Stimulated activated CD8-positive, alpha-beta memory T cell treated with anti-CD3 and anti-CD28 coated beads, Interleukin-15, amount 100 ng/mL, for 1 hour (primary cell): ENCODE data around the gene APLN.

ENCODE experiments used
- DNase-seq: peaks from one replicate; pipeline ENCODE4 v3.0.0-alpha.2; 2020; ENCODE audit warnings: low read depth

The APLN gene

DNA sequence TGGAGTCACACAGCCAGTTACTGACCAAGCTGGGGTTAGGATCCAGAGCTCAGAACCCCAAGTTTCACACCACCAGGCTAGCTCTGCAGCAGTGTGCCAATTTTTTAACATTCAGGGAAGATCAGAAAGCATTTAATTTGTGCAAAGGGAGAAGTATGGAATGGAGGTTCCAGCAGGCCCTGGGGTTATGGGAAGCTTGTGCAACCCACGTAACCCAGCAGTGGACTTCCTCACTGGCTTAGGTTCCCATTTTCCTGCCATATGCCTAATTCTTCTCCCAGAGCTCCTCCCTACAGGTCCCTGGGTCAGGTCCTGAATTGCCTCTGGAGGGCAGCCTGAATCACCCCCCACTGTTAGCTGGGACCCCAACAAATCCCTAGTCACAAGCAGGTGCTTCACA lies 14.0 kb downstream of the APLN start:
- no peak for DNase-seq

DNA sequence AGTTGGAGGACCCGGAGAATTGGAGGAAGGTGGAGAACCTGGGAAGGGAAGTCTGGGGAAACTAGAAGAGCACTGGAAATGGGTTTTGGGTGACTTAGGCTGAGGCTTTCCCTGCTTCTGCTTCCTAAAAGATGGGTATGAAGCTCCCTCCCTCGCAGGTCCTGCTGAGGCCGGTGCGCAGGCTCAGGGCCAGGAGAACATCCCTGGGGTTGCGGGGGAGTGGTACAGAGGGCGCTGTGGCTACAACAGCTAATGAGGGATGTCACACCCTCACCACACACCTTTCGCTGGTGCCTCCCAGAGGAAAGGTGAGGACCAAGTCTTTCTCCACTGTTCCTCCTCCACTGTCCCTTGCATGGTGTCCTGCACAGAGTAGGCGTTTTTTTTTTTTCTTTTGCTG lies 15.8 kb downstream of the APLN start:
- no peak for DNase-seq

DNA sequence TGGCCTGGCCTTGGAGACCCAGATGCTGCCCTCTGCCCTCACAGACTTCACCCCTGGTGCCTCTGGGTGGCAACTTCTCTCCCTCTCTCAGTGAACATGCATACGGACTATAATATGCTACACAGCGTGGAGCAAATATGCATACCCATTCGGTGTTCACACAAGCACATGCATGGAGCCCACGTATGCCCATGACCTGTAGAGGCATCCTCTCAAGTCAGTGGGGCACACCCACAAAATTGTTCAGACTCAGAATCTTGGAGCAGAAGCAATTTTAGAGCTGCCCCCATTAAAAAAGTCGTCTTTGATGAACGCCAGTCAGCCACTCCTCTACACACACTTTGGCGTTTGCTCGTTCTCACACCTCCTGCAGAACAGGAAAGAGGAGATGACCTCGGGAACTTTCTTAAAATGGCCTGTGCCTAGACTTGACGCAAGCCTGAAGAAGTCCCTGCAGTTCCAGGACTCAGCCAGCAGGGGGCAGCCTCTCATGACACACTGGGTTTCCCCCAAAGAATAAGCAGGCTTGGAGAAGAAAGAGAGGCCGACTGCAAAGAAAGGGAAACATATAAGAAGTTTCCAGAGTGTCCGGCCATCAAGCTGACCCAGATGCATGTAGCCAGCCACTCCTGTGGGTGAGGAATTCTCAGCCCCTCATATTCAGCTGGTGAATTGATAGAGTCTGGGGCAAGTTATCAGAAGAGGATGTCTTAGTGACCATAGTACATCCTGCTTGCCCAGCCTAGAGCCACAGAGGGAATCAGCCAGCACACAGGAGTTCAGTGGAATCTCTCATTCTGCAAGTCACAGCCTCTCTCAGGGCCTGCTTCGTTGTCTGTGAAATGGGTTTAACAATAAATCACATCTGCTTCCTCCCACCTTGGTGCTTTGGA lies 17.3 kb downstream of the APLN start:
- DNase-seq: peak; percentile 55

DNA sequence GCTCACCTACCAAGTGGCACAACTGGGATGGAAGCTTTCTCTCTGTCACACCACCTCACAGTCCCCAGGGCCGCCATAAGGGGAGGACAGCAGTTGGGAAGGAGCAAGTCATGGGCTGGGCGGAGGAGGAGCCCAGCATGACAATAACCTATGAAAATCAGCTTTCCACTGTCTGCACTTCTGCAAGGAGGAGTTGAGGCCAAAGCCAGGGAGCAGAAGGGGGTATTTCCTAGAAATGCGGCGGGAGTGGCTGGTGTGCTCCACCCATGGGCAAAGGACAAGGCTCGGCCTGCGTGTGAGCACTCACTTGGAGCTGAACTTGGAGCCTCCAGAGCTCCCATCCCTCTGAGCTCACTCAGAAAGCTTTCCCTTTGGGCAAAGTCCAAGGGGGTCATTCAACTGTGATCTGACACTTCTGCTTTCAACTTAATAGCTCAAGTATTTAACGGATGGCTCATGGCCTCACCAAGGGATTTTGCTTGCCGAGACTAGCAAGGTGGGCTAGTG lies 18.5 kb downstream of the APLN start:
- DNase-seq: no peak

DNA sequence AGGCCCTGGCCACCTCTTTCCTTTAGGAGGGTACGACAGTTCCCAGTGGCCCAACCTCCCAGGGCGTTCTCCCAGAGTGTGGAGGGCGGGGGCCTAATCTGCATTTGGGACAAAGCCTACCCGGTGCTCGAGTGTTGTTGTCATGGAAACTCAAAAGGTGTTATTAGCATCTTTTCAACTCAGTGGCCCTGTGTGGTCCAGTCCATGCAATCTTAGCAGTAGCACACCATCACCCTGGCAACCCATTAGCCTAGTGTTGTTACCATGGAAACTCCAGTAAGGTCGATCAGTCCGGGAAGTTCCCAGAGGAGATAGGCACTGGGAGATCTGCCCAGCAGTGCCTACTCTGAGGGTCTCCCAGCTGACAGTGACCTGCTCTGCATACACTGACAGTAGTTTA lies 20.2 kb downstream of the APLN start:
- DNase-seq: no peak

DNA sequence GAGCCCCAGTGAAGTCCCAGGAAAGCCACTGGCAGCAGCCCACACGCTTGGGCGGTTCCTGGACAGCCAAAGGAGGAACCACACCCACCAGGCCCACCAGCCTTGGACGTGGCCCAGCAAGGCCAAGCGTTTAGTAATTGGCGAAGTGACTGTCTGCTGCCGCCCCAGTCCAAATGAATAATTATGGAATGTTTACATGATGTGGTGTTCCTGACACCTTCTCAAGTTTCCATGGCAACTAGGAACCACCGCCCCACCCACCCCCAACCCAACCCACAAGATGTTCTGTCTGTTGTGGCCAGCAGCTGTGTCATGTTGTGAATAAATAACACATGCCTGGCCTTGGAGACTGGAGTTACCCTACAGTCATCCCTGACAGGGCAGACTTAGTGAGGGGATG lies 22.3 kb downstream of the APLN start:
- no peak for DNase-seq

DNA sequence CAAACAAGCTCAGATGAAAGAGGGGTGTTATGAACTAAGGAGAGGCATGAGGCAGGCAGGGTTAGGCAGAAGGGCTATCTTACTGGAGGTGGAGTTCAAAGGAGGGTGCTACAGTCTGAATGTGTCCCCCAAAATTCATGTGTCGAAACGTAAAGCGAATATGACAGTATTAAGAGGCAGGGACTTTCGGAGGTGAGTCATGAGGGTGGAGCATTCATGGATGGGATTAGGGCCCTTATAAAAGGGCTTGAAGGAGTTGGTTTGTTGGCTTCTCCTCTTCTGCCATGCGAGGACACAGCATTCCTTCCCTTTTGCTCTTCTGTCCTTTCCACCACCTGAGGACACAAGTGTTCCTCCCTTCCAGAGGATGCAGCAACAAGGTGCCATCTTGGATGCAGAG lies 22.9 kb downstream of the APLN start:
- DNase-seq: no peak

DNA sequence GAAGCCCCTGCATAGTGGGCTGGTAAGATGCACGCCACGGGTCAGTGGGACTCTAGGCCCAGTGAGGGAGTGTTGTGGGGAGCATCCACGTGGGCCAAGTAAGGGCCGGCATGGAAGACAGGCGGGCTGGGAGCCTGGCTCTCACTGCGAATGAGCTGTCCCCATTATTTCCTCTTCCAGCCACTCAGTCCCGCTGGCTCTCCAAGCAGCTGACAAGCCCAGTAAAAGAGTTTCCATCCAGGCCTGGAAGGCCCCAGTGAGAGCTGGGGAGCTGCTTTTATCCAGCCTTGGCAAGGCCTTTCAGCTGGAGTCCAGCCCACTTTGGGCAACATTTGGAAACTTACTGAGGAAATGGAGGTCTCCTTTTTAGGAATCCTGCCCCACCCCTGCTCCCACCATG lies 24.9 kb downstream of the APLN start:
- DNase-seq: no peak

DNA sequence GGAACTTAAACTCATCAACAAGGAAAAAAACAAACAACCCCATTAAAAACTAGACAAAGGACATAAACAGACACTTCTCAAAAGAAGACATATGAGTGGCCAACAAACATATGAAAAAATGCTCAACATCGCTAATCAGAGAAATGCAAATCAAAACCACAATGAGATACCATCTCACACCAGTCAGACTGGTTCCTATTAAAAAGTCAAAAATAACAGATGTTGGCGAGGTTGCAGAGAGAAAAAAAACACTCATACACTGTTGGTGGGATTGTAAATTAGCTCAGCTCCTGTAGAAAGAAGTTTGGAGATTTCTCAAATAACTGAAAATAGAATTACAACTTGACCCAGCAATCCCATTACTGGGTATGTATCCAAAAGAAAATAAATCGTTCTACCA lies 28.7 kb downstream of the APLN start:
- no peak for DNase-seq

DNA sequence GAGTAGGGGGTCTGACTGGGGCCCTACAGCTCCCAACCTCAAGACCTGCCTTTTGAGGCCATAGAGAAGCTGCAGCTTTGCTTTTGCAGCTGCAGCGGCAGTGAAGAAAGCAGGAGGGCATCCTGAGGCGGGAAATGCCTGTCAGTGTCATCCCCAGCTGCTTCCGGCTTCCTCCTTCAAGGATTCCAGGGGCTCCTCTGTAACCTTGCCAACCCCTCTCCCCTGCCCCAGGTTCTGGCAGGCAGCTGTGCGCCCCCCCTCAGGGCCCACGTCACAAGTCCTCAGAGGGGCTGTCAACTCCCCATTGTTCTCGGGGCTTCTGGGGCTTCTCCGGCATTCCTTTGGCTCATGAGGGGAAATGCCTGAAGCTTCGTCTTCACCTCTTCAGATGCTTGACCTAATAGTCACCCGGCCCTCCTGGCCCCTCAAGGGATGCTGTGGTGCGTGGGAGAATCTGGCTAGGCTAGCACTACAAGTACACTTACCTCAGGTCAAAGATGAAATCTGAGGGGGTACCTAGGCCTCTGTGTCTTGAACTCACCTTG lies 31.9 kb downstream of the APLN start:
- DNase-seq: no peak

DNA sequence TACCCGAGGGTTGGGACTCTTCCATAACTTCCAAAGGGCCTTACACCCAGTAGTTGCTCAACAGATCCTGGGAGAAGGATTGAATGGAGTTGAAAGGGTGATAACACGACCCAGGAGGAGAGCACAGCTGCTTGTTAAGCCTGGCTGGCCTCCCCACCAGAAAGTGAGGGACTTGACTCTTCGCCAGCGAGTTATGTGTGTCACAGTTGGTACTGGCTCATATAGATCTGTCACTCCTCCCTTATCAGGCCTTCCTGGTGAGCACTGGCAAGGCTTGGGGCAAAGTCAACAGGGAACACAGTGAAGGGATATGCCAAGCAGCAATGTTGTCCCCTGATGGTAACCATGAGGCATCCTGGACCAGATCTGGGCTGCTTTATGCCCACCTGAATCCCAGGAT lies 35.8 kb downstream of the APLN start:
- no peak for DNase-seq

DNA sequence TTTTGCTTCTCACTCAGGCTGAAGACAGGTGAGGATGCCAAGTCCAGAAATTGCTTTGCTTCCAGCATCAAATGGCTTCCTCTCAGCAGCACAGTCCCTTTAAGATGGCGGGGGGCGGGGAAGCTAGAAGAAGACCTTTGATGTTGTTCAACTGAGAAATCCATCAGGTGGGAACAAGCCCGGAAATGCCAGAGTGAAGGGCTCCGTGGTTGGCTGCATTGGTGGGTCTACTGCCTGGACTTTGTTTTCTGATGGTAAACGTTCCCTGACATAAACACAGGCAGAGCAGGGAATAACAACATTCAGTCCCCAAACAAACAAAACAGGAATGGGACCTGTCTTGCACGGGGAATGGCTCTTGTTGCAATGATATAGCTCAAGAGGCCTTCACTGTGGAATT lies 37.3 kb downstream of the APLN start:
- no peak for DNase-seq

DNA sequence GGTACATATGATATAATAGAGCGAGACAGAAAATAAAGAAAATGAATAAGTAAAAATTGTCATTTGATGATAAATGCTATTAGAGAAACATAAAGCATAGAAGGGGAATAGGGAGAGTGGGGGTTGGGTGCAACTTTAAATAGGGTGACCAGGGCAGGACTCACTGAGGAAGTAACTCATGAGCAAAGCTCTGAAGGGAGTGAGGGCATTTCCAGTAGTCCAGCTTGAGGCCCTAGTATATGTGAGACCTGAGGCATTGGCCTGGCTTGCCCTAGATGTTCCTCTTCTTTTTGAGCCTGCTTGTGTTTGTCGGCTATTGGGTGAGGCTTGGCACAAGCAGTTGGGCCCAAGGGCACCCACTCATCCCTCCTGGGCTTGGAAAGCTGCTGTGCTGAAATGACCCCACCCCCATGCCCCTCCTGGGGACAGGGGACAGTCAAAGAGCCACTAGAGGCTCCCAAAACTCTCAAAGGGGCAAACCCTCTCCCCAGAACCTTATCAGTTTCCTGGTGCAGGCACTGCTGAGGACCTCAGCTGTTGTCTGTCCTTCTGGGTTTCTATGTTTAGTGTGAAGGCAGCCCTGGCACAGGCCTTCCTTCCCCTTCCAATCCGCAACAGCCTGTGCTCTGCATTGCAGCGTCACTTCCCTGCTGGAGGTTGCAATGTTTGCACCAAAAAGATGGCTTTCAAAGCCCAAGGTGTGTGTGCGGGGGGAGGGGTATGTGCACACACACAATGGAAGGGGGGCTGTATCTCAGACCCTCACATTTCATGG lies 40.1 kb downstream of the APLN start:
- no peak for DNase-seq

DNA sequence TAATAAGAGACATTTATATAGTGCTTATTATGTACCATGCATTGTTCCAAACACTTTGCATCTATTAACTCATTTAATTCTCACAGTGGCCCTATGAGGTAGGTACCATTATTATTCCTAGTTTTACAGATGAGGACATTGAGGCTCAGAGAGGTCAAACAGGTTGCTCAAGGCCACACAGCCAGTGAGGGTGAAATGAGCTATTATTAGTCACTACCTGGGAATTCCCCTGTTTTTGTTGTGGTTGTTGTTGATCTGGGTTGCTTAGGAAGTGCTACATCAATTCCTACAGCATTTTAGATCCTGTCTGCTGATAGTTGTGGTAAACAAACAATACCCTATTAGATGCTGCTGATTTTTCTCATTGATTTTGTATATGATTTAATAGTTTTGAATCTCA lies 41.2 kb downstream of the APLN start:
- DNase-seq: no peak

DNA sequence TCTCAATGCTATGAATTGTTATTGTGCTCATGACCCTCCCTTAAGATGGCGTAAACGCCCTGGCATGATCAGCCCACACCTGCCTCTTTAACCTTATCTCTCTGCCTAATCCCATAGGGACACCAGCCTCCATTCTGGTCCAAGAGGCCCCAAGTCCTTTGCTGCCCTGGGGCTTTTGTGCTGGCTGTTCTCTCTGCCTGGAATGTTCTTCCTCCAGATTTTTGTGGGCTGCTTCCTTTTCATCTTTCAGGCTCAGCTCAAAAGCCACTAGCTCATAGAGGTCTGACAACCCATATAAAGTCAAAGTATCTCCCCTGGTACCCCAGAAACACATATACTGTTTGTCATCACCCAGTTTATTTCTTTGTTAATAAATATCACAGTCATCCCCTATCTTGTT lies 42.4 kb downstream of the APLN start:
- no peak for DNase-seq

DNA sequence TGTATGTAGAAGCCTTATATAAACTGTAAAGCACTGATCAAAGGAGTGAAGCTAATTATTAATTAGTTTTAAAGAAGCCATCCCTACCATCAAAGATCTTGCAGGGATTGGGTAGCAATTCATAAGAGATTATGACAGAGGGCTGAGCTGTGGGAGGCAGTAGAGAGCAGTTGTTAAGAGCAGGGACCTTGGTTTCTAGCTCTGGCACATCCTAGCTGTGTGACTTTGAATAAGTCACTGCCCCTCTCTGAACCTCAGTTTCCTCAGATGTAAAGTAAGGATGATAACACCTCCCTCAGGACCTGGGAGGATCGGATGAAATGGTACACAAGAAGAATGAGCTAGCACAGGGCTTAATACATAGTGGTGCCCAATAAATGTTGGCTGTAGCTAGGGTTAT lies 45.4 kb downstream of the APLN start:
- no peak for DNase-seq

DNA sequence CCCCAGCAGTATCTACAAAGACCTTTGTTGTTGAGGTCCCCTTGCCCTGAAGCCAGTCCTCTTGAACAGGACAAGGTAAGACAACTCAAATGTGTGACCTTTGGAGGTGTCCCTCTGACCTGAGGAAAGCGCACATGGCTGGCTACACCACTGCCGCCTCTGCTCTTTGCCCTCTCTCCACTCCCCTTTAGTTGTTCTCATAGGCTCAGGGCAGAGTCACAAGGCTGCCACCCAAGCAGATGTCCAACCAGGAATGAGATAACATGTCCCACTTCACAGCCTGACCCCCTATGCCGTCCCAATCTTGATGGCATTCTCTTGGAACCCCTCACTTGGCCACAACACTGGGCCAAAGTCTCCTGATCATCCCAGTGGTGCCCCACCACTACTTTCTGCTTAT lies 46.3 kb downstream of the APLN start:
- no peak for DNase-seq

DNA sequence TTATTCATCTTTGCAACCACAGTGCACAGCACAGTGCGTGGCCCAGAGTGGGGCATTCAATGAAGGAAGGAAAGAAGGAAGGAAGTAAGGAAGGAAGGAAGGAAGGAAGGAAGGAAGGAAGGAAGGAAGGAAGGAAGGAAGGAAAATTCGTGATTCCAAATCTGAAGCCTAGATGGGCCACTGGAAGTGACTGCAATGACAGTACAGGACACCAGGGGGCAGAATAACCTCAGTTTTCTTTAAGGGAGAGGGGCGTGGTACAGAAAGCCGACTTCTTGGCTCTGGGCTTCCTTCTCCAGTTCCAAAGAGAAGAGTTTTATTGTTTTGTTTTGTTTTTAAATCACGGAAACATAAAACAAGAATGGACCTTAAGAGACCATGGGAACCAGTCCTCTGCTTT lies 47.8 kb downstream of the APLN start:
- DNase-seq: peak; percentile 34

DNA sequence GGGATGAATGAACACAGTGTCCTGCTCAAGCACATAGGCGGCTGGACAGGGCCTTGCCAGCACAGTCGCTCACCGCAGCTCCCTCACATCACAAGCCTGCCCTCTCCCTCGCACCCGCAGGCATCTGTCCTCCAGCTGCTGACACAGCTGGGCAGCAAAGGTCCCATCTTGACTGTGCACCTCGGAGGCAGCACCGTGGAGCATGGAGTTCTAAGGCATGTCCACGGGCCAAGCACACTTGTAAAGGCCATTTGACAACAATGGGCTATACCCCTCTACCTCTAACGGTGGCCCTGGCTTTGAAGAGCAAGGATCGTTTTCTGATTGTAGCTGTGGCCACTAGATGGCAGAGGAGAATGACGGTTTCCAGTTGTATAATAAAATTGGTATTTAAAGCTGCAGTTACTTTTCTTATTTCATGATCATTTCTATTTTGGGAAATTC lies 53.8 kb downstream of the APLN start:
- no peak for DNase-seq

DNA sequence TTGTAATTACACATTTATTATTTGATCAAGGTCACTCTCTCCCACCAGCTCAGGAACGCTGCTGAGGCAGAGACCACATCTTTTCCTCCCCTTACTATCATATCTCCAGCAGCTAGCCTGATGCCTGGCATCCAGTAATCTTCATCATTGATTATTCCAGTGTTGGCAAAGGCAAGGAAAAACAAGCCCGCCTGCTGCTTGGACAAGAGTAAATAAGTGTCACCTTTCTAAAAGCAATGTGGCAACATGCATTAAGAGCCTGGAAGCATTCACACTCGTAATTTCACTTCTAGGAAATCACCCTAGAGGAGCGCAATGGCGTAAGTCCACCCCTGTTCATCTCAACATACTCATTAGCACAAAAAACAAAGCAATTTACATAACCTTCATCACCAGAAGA lies 54.8 kb downstream of the APLN start:
- DNase-seq: no peak

DNA sequence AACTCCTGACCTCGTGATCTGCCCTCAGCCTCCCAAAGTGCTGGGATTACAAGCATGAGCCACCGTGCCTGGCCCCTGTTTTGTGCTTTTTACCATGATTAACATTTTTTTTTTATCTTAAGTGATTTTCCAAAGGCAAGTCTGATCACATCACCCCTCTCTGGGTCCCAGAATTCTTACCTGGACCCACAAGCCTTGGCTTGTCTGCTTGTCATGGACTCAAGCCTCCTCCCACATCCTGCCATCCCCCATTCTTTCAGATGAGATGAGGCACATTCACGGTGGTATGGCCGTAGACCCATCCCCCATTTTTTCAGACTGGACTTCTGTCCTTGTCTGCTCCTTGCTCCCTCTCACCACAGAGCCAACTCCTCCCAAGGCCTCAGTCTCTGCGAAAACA lies 55.3 kb downstream of the APLN start:
- DNase-seq: no peak

DNA sequence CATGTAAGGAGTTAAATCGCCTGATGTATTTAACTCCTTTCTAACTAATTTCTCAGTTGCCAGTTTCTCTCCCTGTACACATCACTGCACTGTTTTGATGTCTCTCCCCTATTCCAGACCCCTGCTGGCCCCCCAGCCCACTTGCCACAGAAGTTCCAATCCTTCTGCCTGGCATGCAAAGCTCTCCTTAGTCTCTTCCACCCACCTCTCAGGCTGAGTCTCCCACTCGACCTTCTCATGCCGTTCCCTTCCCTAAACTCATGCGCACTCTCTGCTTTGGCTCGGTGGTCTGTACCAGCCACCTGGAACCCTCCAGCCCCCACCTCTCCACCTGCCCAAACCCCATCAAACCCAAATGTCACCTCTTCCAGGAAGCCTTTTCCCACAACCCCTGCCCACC lies 56.9 kb downstream of the APLN start:
- no peak for DNase-seq

DNA sequence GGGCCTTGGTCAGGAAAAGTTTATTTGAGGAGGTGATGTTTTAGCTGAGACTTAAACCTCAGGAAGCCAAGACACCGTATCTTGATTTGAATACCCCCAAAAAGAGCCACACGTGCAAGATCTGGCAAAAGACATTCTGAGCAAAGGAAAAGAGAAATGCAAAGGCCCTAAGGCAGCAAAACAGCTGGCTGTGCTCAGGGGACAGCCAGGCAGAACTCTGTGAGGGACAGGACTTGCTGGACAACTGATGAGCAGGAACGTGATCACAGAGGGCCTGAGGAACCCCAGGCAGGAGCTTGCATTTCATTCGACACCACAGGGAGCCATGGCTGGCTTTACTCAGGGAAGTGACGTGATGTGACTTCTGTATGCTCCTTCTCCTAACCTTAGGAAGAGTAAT lies 58.7 kb downstream of the APLN start:
- no peak for DNase-seq
